Bronchial epithelial cell (primary cell): ENCODE data around the gene CLASP1. TPM values are rescaled to one million over a fixed set of nuclear protein-coding genes. Genes with fewer than 3 reads are reported as not detected.
"Not testable (repeated sequence)": the region's sequence is repeated elsewhere in the genome, so short reads cannot be mapped to it uniquely, and the experiment has no call there.

Source experiments
- DNase-seq: peaks from one replicate; pipeline ENCODE4 v3.0.0-alpha.2; 2010; ENCODE audit warnings: low read depth
- FAIRE-seq: peaks from 2 replicates; lab custom pipeline; 2011; peaks lifted over from hg19 to GRCh38; lab: Jason Lieb, UNC
- H3K27me3 ChIP-seq: 2 replicates; pipeline ENCODE4 v1.5.1; 2011; ENCODE audit warnings: low read length; ENCODE audit not compliant: control insufficient read depth, insufficient read depth
- H3K36me3 ChIP-seq: 2 replicates; pipeline ENCODE4 v1.5.1; 2011; ENCODE audit warnings: low read length; ENCODE audit not compliant: control insufficient read depth, insufficient read depth
- H3K4me3 ChIP-seq: 2 replicates; pipeline ENCODE4 v1.5.1; 2011; ENCODE audit warnings: mild to moderate bottlenecking, low read depth, low read length, control low read depth
- total RNA-seq: library from RNA; depleted of rRNA; stranded (reverse); fragments of >200 nt; gene quantifications from 2 replicates; pipeline ENCODE4 v1.2.1, GENCODE V29; 2014
- TF ChIP-seq, protein P1 (sequence below): IDR thresholded peaks from 2 replicates; pipeline ENCODE4 v1.5.1; 2011; ENCODE audit warnings: mild to moderate bottlenecking, moderate library complexity, low read length, control low read depth, inconsistent platforms; ENCODE audit not compliant: insufficient read depth, severe bottlenecking

CLASP1 gene
- total RNA-seq, 1 donor from 2014 or later: 56.9 TPM

DNA sequence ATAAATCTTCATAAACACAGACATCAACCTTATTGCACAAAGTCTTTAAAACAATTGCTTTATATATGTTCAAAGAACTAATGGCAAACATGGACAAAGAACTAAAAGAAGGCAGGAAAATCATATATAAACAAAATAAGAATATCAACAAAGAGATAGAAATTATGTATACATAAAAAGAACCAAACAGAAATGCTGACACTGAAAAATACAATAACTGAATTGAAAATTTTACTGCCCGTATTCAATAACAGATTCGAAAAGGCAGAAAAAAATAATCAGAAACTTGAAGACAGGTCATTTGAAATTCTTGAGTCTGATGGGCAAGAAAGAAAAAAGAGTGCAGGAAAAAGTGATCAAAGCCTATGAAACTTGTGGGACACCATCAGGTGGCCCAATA lies 342.2 kb downstream of the CLASP1 start:
- TF ChIP-seq, protein P1, sequence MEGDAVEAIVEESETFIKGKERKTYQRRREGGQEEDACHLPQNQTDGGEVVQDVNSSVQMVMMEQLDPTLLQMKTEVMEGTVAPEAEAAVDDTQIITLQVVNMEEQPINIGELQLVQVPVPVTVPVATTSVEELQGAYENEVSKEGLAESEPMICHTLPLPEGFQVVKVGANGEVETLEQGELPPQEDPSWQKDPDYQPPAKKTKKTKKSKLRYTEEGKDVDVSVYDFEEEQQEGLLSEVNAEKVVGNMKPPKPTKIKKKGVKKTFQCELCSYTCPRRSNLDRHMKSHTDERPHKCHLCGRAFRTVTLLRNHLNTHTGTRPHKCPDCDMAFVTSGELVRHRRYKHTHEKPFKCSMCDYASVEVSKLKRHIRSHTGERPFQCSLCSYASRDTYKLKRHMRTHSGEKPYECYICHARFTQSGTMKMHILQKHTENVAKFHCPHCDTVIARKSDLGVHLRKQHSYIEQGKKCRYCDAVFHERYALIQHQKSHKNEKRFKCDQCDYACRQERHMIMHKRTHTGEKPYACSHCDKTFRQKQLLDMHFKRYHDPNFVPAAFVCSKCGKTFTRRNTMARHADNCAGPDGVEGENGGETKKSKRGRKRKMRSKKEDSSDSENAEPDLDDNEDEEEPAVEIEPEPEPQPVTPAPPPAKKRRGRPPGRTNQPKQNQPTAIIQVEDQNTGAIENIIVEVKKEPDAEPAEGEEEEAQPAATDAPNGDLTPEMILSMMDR: no peak
- DNase-seq (no peak), FAIRE-seq (no peak)
- H3K36me3 ChIP-seq: no peaks in the 10 kb centered on the region
- H3K4me3 ChIP-seq: no peak overlapping the region
- peaks cover 7% of the 10 kb centered on the region for H3K27me3 ChIP-seq

DNA sequence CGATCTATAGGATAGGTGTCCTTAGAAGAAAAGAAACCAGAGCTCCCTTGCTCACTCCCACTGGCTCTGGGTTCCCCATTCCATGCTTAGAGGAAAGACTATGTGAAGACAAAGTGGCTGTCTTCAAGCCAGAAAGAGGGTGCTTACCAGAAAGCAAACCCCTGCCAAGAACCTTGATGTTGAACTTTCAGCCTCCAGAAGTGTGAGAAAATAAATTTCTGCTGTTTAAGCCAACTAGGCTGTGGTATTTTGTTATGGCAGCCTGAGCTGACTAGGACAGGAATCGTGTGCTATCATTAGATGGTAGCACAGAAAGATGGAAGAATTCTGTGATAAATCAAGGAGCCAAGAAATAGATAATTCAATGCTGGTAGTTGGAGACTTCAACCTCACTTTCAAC lies 344.3 kb downstream of the CLASP1 start:
- TF ChIP-seq, protein P1: no peak
- FAIRE-seq (no peak), DNase-seq (no peak)
- Histone ChIP-seq H3K4me3 (no peak overlapping the region), H3K27me3 (peaks cover 4% of the 10 kb centered on the region), H3K36me3 (no peaks in the 10 kb centered on the region)

DNA sequence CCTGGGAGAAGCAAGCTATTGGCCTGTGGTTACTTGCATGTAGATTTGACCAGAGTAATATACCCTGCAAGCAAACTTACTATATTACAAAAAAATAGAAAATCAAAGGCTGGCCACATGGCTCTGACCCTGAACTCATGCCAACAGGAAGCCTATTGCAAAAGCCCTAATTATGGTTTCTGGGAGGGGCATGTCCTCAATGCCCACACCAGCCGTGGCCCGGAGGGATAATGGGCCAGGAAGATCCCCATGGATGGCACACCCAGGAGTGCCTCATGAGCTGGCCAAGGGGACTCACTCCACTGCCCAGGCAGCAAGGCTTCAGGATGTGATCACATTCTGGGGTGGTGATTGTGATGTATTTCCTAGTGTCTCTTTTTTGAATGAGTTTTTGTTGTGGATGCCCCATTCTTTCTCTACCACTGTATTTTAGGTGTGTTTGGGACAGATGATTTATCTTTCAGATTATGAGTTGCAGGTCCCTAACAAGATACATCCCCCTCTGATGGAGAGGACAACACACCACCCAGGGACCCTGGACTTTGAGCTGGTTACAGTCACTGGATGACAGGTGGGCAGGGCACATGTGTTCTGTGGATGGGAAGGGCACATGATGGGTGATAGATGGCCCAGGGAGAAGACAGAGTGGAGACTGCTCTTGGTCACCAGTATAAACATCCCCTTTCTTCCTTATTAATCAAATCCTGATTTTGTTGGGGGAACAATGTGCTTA lies 345.6 kb downstream of the CLASP1 start:
- TF ChIP-seq, protein P1: no peak
- no peak for DNase-seq
- no peak overlapping the region for H3K4me3 ChIP-seq
- peaks cover 3% of the 10 kb centered on the region for H3K27me3 ChIP-seq
- H3K36me3 ChIP-seq: no peaks in the 10 kb centered on the region
- FAIRE-seq: no peak

DNA sequence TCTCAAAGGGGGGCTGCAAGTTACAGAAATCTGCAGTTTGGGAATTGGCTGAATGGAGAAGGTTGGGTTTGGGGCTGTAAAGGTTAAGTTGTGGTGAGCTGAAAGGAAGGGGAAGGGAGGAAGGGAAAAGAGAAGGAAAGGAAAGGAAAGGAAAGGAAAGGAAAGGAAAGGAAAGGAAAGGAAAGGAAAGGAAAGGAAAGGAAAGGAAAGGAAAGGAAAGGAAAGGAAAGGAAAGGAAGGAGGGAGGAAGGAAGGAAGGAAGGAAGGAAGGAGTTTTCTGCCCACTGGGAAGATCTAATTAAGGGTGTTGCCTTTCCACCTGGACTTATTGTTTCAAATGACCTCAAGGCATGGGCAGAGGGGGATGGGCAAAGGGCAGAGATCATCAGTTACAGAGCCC lies 348.1 kb downstream of the CLASP1 start:
- not testable (repeated sequence) for H3K4me3 ChIP-seq, DNase-seq, FAIRE-seq

DNA sequence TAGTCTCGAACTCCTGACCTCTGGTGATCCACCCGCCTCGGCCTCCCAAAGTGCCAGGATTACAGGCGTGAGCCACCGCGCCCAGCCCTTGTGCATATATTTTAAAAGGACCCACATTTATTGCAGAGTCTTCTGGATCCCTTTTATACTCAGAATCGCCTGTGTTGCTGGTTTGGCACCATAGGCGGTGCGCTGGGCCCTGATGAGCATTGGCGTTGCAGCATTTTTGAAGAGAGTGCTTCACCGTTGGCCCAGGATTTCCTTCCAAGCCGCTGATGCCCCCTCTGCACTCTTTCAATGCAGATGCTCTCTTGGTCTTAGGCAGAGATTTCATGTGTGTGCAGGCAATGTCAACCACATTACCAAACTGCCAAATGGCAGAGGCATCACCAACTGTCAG lies 350.8 kb downstream of the CLASP1 start:
- H3K27me3 ChIP-seq: no peaks in the 10 kb centered on the region
- no peak for DNase-seq
- TF ChIP-seq, protein P1: no peak
- H3K4me3 ChIP-seq: no peak overlapping the region
- no peaks in the 10 kb centered on the region for H3K36me3 ChIP-seq
- no peak for FAIRE-seq

More for the DNA sequence above, 348.1 kb downstream of the CLASP1 start:
- H3K36me3 ChIP-seq, H3K27me3 ChIP-seq: not testable (repeated sequence)

DNA sequence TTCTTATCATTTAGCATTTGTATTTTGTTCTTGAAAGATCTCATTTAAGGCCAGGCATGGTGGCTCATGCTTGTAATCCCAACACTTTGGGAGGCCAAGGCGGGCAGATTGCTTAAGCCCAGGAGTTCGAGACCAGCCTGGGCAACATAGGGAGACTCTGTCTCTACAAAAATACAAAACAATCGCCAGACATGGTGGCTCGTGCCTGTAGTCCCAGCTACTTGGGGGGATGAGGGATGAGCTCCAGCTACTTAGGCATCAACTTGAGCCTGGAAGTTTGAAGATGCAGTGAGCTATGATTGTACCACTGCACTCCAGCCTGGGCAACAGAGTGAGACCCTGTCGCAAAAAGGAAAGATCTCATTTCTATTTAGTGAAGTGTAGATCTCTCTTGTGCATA lies 351.4 kb downstream of the CLASP1 start:
- not testable (repeated sequence) for H3K36me3 ChIP-seq, H3K27me3 ChIP-seq, FAIRE-seq, DNase-seq, H3K4me3 ChIP-seq
